GM19468 (cell line): ENCODE measurements around the gene TGFBI.

Source experiments
- ATAC-seq: cut with Tn5 transposase; IDR thresholded peaks from one replicate; pipeline ENCODE4 v1.9.1; 2021; ENCODE audit warnings: mild to moderate bottlenecking, moderate library complexity, moderate number of reproducible peaks; ENCODE audit not compliant: unreplicated experiment; ENCODE audit errors: extremely low read depth

Gene TGFBI

GRCh38 chr5:136000932-136001331, 27.9 kb upstream of the TGFBI start:
- ATAC-seq: no peak

DNA sequence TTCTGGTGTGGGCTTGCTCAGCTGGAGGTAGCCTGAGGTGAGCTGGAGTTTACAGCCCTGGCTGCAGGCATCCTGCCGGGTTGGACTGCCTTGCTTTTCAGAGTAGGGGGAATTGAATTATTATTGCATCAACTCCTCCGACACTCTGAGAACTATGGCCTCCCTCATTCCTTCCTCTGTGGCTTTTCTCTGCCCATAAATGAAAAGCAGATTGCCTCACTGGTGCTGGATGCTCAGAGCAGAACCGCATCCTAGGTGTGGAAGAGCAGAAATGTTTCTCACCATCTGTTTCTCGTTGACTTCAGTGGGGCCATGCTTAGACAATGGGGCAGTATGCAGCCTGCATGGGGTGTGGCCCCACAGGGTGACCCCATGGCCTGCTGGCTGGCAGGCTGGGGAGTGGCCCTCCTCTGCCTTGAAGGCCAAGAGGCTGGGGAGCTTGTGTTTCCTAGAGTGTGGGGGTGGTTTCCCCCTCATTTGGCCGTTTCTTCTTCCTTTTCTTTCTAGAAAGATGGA, 27.3 kb upstream of the TGFBI start:
- no peak for ATAC-seq

DNA sequence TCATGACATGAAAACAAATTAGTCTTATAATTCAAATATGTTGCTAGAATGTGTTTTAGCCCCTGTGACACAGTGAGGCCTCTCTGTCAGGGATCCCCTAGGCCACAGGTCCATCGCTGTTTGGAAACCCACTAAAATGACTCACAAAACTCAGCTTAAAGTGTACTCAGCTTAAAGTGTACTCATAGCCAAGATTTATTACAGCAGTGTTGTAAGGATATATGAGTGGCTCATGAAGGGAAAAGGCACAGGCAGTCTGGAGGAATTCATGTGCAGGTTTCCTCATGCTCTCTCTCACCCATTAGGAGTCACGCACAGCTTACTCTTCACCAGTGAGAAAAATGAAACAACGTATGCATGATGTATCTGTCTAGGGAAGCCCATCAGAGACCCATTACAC, 24.4 kb upstream of the TGFBI start:
- no peak for ATAC-seq

DNA sequence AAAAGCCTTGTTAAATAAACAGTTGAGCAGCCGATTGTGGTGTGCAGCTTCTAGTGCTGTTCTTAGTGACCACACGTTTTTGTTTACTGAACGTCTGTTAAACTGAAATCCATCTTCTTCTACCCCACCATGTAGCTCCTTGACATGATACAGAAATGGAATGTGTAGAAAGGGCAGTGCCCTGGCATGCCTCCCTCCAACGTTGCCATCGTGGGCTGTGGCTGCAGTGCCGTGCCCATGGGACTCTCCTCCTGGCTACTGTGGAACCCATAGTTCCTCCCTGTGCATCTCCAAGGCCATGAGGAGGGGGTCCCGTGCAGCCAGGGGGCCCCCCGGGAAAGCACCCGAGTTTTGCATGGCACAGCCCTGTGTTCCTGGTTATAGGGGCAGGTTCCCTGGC, 23.3 kb upstream of the TGFBI start:
- ATAC-seq: no peak

DNA sequence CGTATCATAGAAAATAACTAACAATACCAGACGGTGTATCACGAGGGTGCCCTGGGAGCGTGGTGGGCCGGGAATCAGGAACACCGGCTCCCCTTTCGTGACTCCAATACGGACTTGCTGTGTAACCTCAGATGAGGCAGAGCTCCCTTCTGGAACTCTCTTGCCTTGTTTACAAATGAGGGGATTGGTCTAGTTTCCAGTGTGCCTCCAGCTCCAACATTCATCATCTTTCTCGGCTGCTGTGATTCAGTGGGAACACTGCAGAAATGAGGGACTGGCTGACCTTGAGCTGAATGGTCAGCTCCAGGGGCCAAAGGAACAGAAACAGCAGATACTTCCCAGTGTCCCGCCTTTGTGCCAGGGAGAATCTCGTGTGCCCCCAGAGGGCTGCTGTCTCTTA, 22.6 kb upstream of the TGFBI start:
- no peak for ATAC-seq

DNA sequence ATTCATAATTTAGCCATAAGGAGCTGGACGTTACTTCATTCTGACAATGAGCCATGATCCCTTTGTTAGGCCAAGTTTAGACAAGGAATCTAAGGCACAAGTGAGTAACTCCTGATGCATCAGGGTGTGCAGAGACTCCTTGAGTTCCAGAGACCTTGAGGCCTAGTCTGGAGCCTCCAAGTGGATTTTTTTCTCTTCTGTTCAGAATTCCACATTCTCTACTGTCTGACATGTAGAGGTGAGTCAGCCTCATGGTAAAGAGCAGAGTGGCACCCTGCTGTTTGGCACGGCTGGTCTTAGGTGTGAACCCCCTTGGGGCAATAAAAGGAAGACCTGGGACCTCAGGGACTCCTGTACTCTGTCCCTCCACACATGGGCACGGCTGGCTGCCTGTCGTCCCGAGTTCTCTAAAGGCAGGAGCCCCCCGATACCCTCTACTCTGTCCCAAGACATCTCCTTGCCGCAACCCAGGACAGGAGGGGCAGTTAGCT, 22.0 kb upstream of the TGFBI start:
- ATAC-seq: no peak

GRCh38 chr5:136007271-136007670, 21.5 kb upstream of the TGFBI start:
- ATAC-seq: no peak

DNA sequence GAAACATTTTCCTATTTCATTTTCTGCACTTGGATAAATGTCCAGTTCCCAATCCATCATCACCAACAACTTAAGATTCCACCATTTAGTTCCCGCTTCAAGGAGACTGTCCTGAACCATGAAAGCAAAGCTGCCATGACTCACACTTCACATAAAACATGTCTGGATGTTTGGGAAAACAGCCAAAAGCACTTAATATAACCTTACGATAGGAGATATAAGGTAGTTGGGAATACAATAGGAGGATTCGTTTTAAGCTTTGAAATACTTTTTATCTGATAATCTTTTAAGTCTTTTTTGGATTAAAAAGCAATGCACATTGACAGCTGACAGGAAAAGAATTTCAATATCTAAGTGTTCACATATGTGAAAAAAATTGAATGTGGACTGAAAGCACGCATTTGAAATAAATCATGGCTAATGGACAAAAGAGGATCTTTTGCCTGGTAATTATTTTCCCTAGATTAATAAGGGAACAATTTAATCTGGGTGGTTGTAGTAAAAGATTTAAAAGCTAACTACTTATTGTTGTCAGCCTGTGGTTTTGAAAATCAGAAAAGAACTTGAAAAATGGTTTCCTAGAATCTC, 17.3 kb upstream of the TGFBI start:
- ATAC-seq: no peak

DNA sequence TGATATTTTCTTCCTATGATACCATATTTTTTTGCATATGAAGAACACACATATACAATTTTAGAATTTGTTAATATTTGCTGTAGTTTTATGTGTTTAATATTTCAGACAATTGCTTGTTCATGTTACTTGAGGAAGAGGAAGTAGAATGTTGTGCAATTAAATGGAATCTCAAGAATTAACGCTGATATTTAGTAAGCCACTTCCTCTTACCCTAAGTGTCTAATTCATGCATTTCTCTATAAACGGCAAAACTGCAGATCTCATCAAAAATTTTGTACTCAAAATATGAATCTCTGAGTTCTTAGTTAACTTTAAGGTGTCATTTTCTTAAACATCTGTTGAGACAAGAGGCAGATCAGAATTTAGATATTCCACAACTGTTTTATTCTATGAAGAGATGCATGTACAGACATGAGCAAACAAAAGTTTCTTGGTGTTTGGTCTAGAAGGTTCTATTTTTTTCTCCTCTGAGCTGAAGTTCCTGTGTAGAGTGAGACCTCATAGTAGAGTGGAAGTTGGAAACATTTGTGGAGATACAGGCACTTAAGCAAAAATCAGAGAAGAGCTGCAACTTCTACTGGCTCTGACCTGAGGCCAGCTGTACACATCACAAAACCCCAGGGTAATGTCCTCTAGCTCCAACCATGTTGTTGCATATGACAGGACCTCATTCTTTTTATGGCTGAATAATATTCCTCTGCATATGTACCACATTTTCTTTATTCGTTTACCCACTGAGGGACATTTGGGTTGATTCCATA, 16.6 kb upstream of the TGFBI start:
- ATAC-seq: no peak

GRCh38 chr5:136013559-136013958, 15.2 kb upstream of the TGFBI start:
- no peak for ATAC-seq

- ATAC-seq: peak; percentile 48
Observed at GRCh38 chr5:136014049-136015002, 14.5 kb upstream of the TGFBI start.

DNA sequence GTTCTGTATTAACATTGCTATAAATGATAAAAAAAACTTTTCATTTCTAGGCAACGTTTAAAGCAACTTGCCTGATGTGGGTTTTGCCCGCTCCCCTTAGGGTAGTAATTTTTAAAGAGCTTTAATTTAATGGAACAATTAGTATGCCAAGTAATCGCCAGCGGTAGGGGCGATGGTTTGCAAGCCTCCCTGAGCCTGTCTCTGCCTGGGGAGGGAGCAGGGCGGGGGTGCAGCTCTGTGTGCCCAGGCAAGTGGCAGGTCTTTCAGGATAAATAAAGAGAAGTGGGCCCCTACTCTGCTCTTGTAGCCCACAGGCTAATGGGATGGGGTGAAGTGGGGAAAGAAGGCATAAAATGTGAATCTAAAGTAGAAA, 13.8 kb upstream of the TGFBI start:
- ATAC-seq: no peak

DNA sequence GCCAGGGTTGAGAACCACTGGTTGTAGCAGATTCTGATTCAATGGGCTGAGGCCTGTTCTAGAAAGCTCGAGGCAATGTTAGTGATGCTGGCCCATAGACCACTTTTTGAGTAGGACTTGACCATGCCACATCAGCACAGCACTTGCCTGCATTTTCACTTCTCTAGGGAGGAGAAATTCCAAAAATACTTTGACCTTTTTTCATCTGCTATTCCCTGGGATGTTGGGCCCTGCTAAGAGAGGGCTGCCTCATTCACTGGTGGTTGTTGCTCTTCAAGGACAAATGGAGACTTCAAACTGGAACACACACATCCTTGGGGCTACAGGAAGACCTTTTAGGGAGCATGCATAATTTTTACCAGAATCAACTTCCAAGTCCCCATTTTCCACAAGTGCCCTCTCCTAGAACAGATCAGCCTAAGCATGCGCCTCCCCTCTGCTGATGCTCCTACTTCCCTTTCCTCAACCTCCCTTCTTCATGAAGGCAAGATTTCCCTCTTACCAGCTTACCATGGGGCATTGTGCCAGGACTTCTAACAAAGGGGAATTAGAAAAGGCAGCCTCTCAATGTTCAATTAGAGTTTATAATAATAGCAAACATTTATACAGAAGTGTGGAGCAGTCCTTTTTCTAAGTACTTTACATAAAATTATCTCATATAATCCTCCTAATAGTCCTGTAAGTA, 12.7 kb upstream of the TGFBI start:
- no peak for ATAC-seq

DNA sequence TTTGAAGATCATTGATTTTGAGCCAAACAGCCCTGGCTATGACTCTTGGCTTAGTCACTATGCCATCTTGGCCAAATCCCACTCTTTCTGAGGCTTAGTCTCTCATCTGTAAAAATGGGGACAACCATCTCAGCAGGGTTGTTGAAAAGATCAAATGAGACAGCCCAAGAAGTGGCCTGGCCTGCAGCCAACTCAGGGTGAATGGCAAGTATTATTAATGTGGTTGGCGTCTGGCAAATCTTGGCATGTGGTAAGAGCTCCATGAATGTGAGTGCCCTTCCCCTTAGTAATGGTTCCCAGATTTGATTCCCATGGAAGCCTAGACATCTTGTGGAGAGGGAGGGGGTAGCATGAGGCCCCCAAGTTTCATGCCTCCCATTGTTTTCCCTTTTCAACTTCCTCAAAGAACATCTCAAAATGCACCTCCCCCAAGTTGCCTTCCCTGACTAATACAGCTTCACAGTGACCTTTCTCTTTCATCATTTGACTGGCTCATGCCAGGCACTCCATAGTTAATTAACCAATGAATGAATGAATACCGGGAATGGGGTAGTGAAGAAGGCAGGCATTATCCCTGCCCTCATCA, 11.8 kb upstream of the TGFBI start:
- ATAC-seq: no peak

DNA sequence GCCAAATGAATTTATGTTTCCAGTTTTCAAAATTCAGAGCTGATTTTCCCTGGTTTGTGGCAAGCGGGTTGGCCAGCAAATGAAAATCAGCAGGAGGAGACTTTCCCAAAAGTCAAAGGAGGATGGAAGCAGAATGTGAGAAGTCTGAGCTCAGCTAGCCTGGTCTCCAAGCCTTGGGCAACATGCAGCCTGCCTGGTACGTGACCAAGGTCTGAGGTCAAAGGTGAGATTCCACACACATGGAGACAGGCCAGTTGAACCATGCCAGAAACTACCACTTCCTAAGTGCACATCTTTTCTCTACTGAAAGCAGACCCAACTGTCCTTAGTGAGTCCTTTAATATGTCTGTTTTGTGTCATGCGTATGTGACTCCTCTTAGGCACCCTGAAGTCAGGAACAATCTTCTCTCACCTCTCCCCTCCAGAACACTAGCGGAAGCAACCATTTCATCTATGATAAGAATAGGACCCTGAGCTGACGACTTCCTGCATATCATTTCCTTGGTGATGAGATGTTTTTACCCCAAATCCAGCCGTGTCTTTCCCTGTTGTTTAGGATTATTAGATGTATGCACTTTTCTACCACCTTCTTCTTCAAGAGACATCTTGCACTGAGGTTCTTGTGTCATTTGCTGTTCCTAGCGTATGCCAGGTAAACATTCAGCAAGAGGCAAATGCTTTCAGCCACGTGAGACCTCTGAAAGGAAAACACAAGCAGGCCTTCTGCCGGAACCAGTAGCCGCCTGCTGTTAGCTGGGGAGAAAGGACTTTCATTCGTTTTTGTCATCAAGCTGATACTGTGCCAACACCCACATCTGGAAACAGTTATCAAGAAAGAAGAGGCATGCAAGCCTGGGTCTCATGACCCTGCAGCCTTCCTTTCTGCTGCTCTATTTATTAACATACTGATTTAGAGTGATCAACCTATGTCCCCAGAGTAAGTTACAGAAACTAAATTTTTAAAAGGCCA, 9.7 kb upstream of the TGFBI start:
- no peak for ATAC-seq

GRCh38 chr5:136020001-136020382, 8.8 kb upstream of the TGFBI start:
- ATAC-seq: no peak

GRCh38 chr5:136020383-136021015, 8.3 kb upstream of the TGFBI start:
- no peak for ATAC-seq

- no peak for ATAC-seq
Observed at GRCh38 chr5:136021016-136021405, 7.8 kb upstream of the TGFBI start.
